AML-193 (cell line): ENCODE results near the gene MEOX1.

Source experiments
- DNase-seq, 2 experiments: peaks; one replicate each; lab custom pipeline; 2025; lab: John Stamatoyannopoulos, UW

MEOX1 gene

GRCh38 chr17:43679911-43680310 is 18.2 kb upstream of the MEOX1 start:
- DNase-seq, result no peak

- DNase-seq, result no peak
Measured at GRCh38 chr17:43679401-43679800, 17.7 kb upstream of the MEOX1 start.

- peak in 1 of 2 experiments; percentile 16 for DNase-seq
Measured at GRCh38 chr17:43676471-43676870, 14.7 kb upstream of the MEOX1 start.

- no peak for DNase-seq
Measured at GRCh38 chr17:43674394-43674793, 12.7 kb upstream of the MEOX1 start.

- DNase-seq, result peak; percentile 59 to 73
Measured at GRCh38 chr17:43673516-43674323, 12.0 kb upstream of the MEOX1 start.

GRCh38 chr17:43671755-43672519 is 10.2 kb upstream of the MEOX1 start:
- DNase-seq, result no peak

GRCh38 chr17:43671031-43671692 is 9.4 kb upstream of the MEOX1 start:
- DNase-seq, result no peak

- DNase-seq, result no peak
Measured at GRCh38 chr17:43670645-43671030, 8.9 kb upstream of the MEOX1 start.

GRCh38 chr17:43669971-43670644 is 8.4 kb upstream of the MEOX1 start:
- DNase-seq, result no peak

- DNase-seq, result no peak
Measured at GRCh38 chr17:43667947-43668348, 6.2 kb upstream of the MEOX1 start.

- no peak for DNase-seq
Measured at GRCh38 chr17:43667506-43667905, 5.8 kb upstream of the MEOX1 start.

- DNase-seq, result no peak
Measured at GRCh38 chr17:43665937-43666236, 4.2 kb upstream of the MEOX1 start.

GRCh38 chr17:43665084-43665936 is 3.6 kb upstream of the MEOX1 start:
- DNase-seq, result no peak

- DNase-seq, result no peak
Measured at GRCh38 chr17:43664096-43664495, 2.4 kb upstream of the MEOX1 start.

GRCh38 chr17:43663383-43663782 is 1.7 kb upstream of the MEOX1 start:
- no peak for DNase-seq

- no peak for DNase-seq
Measured at GRCh38 chr17:43662413-43663141, 855 bp upstream of the MEOX1 start.

GRCh38 chr17:43660816-43661493 is 767 bp downstream of the MEOX1 start:
- no peak for DNase-seq

- DNase-seq, result no peak
Measured at GRCh38 chr17:43659823-43660617, 1.7 kb downstream of the MEOX1 start.

GRCh38 chr17:43658900-43659299 is 2.8 kb downstream of the MEOX1 start:
- DNase-seq, result no peak
